HG03045 (cell line): ENCODE measurements around the gene RASGEF1C.

Experiments used
- ATAC-seq: cut with Tn5 transposase; IDR thresholded peaks from one replicate; pipeline ENCODE4 v1.9.1; 2021; ENCODE audit warnings: mild to moderate bottlenecking, moderate library complexity; ENCODE audit not compliant: unreplicated experiment

Gene RASGEF1C

GRCh38 chr5:180161420-180162303 is 47.3 kb downstream of the RASGEF1C start:
- no peak for ATAC-seq

GRCh38 chr5:180160789-180161188 is 48.2 kb downstream of the RASGEF1C start:
- no peak for ATAC-seq

GRCh38 chr5:180160215-180160614 is 48.8 kb downstream of the RASGEF1C start:
- ATAC-seq: no peak

- no peak for ATAC-seq
These were observed 49.3 kb downstream of the RASGEF1C start for GRCh38 chr5:180159756-180160155.

GRCh38 chr5:180157866-180158265 is 51.1 kb downstream of the RASGEF1C start:
- ATAC-seq: no peak

- ATAC-seq: no peak
These were observed 52.9 kb downstream of the RASGEF1C start for GRCh38 chr5:180156141-180156540.

GRCh38 chr5:180155365-180155926 is 53.6 kb downstream of the RASGEF1C start:
- ATAC-seq: no peak

GRCh38 chr5:180154821-180155364 is 54.1 kb downstream of the RASGEF1C start:
- ATAC-seq: no peak

- ATAC-seq: no peak
These were observed 55.0 kb downstream of the RASGEF1C start for GRCh38 chr5:180153991-180154390.

GRCh38 chr5:180153099-180153498 is 55.9 kb downstream of the RASGEF1C start:
- ATAC-seq: no peak

- ATAC-seq: no peak
These were observed 65.2 kb downstream of the RASGEF1C start for GRCh38 chr5:180143656-180144364.

- ATAC-seq: no peak
These were observed 66.0 kb downstream of the RASGEF1C start for GRCh38 chr5:180142824-180143610.

GRCh38 chr5:180142021-180142765 is 66.8 kb downstream of the RASGEF1C start:
- no peak for ATAC-seq

- no peak for ATAC-seq
These were observed 67.8 kb downstream of the RASGEF1C start for GRCh38 chr5:180141068-180141660.

- no peak for ATAC-seq
These were observed 68.4 kb downstream of the RASGEF1C start for GRCh38 chr5:180140571-180140970.

- ATAC-seq: no peak
These were observed 68.9 kb downstream of the RASGEF1C start for GRCh38 chr5:180140079-180140554.

- ATAC-seq: no peak
These were observed 69.3 kb downstream of the RASGEF1C start for GRCh38 chr5:180139731-180140055.

- no peak for ATAC-seq
These were observed 69.9 kb downstream of the RASGEF1C start for GRCh38 chr5:180138976-180139730.
